GM19324 (cell line): Measurements from ENCODE around the gene CUL9.

Source experiments
- ATAC-seq: cut with Tn5 transposase; IDR thresholded peaks from one replicate; pipeline ENCODE4 v1.9.1; 2021; ENCODE audit warnings: mild to moderate bottlenecking, moderate library complexity; ENCODE audit not compliant: unreplicated experiment, low FRiP score

CUL9 gene

GRCh38 chr6:43222418-43223059 is 40.5 kb downstream of the CUL9 start:
- no peak for ATAC-seq

- ATAC-seq, result no peak
Observed at GRCh38 chr6:43223175-43223574, 41.2 kb downstream of the CUL9 start.

- ATAC-seq, result no peak
Observed at GRCh38 chr6:43226192-43226851, 44.3 kb downstream of the CUL9 start.

- peak; percentile 82 for ATAC-seq
Observed at GRCh38 chr6:43228951-43229802, 47.2 kb downstream of the CUL9 start, which contains the start of gene DNPH1. DNPH1 (minus strand) TSS chr6:43229481; CDS start chr6:43229456, 25 bp downstream.

GRCh38 chr6:43229803-43230620 is 48.0 kb downstream of the CUL9 start:
- no peak for ATAC-seq

- no peak for ATAC-seq
Observed at GRCh38 chr6:43231053-43231452, 49.1 kb downstream of the CUL9 start.

GRCh38 chr6:43231735-43232450 is 49.9 kb downstream of the CUL9 start:
- ATAC-seq, result no peak

- ATAC-seq, result no peak
Observed at GRCh38 chr6:43235841-43236240, 53.8 kb downstream of the CUL9 start.

- ATAC-seq, result no peak
Observed at GRCh38 chr6:43239054-43239453, 57.1 kb downstream of the CUL9 start.

- ATAC-seq, result no peak
Observed at GRCh38 chr6:43240950-43241349, 59.0 kb downstream of the CUL9 start.

- ATAC-seq, result no peak
Observed at GRCh38 chr6:43241446-43241845, 59.5 kb downstream of the CUL9 start.

GRCh38 chr6:43242908-43243663 is 61.1 kb downstream of the CUL9 start, which contains the start of gene TTBK1:
TTBK1 (plus strand) TSS chr6:43243481; CDS start chr6:43246661, 3,180 bp downstream.
- ATAC-seq, result no peak

GRCh38 chr6:43243664-43244321 is 61.8 kb downstream of the CUL9 start:
- no peak for ATAC-seq

- peak; percentile 31 for ATAC-seq
Observed at GRCh38 chr6:43246301-43247113, 64.5 kb downstream of the CUL9 start.

GRCh38 chr6:43247114-43247999 is 65.4 kb downstream of the CUL9 start:
- peak; percentile 71 for ATAC-seq

- no peak for ATAC-seq
Observed at GRCh38 chr6:43248101-43248500, 66.1 kb downstream of the CUL9 start.

- no peak for ATAC-seq
Observed at GRCh38 chr6:43248791-43249190, 66.8 kb downstream of the CUL9 start.
